ENCODE data around the gene DNAH10. TPM values are rescaled to one million over a fixed set of nuclear protein-coding genes. Genes with fewer than 3 reads are reported as not detected.

DNAH10 gene
- total and polyA plus RNA-seq, 2 of the 4 experiments (the other 2 are of a cell fraction): 0.18 to 0.22 TPM

DNA sequence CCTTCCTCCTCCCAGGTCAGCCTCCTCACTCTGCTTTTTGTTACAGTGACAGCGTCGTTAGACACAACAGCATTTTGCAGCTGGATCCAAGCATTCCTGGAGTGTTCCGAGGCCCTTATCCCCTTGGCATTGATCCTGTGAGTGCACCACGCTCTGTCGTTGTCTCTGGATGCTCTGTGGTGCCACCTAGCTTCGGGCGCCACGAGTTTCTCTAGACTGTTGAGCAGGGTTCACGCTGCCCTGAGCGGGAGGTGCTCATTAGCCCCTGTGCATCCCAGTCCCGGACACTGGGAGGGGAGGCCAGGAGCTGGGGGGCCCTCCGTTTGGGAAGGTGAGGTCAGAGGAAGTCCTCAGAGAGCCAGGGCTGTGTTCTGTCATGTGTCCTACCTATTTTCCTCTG lies 17.3 kb upstream of the DNAH10 start:
- Histone ChIP-seq H3K36me3 (ENCODE audit: control insufficient read depth, insufficient read depth, low read length) (peaks cover 38% of the 10 kb centered on the region), H3K4ac (ENCODE audit: low read depth, low read length) (no peak overlapping the region), H3K27ac (ENCODE audit: insufficient read depth, low read length) (no peak overlapping the region), H2AFZ (replicated peaks; ENCODE audit: low read length, poor library complexity) (no peak overlapping the region), H3K79me1 (ENCODE audit: low read depth in 1 of 2, low read length in 2 of 2) (peaks cover 0 to 3% of the 10 kb centered on the region in 2 experiments; a peak in 3 of 4 replicates), H2BK120ac (ENCODE audit: low read depth, low read length) (no peak overlapping the region), H3K23ac (ENCODE audit: low read depth, low read length) (no peak overlapping the region), H3K9me1 (ENCODE audit: insufficient read depth, low read length) (peaks cover 3% of the 10 kb centered on the region; the same call in 1 of the 2 replicates), H3K9me3 (ENCODE audit: control insufficient read depth, insufficient read depth, low read length) (no peaks in the 10 kb centered on the region), H3K56ac (ENCODE audit: extremely low read depth, insufficient read depth, low read length) (no peak overlapping the region), H4K5ac (ENCODE audit: low read depth, low read length) (no peak overlapping the region), H2BK15ac (ENCODE audit: low read depth, low read length) (no peak overlapping the region), H3K14ac (replicated peaks; ENCODE audit: low read depth, low read length) (no peak overlapping the region), H2BK20ac (ENCODE audit: low read depth, low read length) (no peak overlapping the region), H2BK5ac (ENCODE audit: low read depth, low read length, poor library complexity, severe bottlenecking) (no peak overlapping the region), H3K4me2 (ENCODE audit: low read depth, low read length) (no peak overlapping the region), H3K9ac (ENCODE audit: low read depth, low read length) (no peak overlapping the region), H4K91ac (ENCODE audit: insufficient read depth, low read depth, low read length) (no peak overlapping the region), H3K4me1 (ENCODE audit: control insufficient read depth, insufficient read depth, low read length) (0 out of 2 replicates have a peak, but pooled peaks cover 1% of the 10 kb centered on the region), H3K27me3 (ENCODE audit: control insufficient read depth, insufficient read depth, low read length) (no peaks in the 10 kb centered on the region), H4K8ac (ENCODE audit: low read depth in 2 of 2, low read length in 2 of 2) (no peak overlapping the region), H4K20me1 (ENCODE audit: insufficient read depth, low read length) (no peaks in the 10 kb centered on the region; the same call in 1 of the 2 replicates), H2AK9ac (replicated peaks; ENCODE audit: low read depth, low read length, poor library complexity) (no peak overlapping the region), H3K4me3 (ENCODE audit: insufficient read depth, low read depth, low read length) (no peak overlapping the region), H3K18ac (ENCODE audit: low read depth, low read length) (no peak overlapping the region), H2AK5ac (ENCODE audit: low read depth, low read length) (no peak overlapping the region)
- TF ChIP-seq POLR2A (IDR thresholded peaks at IDR 0.05; ENCODE audit: low read depth, low read length): no peak
- TF ChIP-seq RFX5 (IDR thresholded peaks at IDR 0.05; ENCODE audit: low read depth, low read length): no peak
- no peak for TF ChIP-seq MAFK (IDR thresholded peaks at IDR 0.05; ENCODE audit: low read depth, low read length)
- TF ChIP-seq CEBPB (IDR thresholded peaks at IDR 0.05; ENCODE audit: low read depth, low read length): no peak
- TF ChIP-seq, protein P1, sequence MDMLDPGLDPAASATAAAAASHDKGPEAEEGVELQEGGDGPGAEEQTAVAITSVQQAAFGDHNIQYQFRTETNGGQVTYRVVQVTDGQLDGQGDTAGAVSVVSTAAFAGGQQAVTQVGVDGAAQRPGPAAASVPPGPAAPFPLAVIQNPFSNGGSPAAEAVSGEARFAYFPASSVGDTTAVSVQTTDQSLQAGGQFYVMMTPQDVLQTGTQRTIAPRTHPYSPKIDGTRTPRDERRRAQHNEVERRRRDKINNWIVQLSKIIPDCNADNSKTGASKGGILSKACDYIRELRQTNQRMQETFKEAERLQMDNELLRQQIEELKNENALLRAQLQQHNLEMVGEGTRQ (IDR thresholded peaks at IDR 0.05; ENCODE audit: low read depth, low read length): no peak
- TF ChIP-seq BHLHE40 (IDR thresholded peaks at IDR 0.05; ENCODE audit: low read depth, low read length): no peak
- TF ChIP-seq, protein P2, sequence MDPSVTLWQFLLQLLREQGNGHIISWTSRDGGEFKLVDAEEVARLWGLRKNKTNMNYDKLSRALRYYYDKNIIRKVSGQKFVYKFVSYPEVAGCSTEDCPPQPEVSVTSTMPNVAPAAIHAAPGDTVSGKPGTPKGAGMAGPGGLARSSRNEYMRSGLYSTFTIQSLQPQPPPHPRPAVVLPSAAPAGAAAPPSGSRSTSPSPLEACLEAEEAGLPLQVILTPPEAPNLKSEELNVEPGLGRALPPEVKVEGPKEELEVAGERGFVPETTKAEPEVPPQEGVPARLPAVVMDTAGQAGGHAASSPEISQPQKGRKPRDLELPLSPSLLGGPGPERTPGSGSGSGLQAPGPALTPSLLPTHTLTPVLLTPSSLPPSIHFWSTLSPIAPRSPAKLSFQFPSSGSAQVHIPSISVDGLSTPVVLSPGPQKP (IDR thresholded peaks at IDR 0.05; ENCODE audit: borderline replicate concordance, low read depth, low read length): no peak
- TF ChIP-seq MXI1 (IDR thresholded peaks at IDR 0.05; ENCODE audit: borderline replicate concordance, low read depth, low read length): no peak
- no peak for TF ChIP-seq CHD1 (IDR thresholded peaks at IDR 0.05; ENCODE audit: low read depth, low read length)
- TF ChIP-seq, protein P3, sequence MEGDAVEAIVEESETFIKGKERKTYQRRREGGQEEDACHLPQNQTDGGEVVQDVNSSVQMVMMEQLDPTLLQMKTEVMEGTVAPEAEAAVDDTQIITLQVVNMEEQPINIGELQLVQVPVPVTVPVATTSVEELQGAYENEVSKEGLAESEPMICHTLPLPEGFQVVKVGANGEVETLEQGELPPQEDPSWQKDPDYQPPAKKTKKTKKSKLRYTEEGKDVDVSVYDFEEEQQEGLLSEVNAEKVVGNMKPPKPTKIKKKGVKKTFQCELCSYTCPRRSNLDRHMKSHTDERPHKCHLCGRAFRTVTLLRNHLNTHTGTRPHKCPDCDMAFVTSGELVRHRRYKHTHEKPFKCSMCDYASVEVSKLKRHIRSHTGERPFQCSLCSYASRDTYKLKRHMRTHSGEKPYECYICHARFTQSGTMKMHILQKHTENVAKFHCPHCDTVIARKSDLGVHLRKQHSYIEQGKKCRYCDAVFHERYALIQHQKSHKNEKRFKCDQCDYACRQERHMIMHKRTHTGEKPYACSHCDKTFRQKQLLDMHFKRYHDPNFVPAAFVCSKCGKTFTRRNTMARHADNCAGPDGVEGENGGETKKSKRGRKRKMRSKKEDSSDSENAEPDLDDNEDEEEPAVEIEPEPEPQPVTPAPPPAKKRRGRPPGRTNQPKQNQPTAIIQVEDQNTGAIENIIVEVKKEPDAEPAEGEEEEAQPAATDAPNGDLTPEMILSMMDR (conservative IDR thresholded peaks at IDR 0.05; ENCODE audit: low read depth, low read length): no peak
- TF ChIP-seq FOS (IDR thresholded peaks at IDR 0.05; ENCODE audit: low read depth, low read length): no peak
- TF ChIP-seq NFE2L2 (IDR thresholded peaks at IDR 0.05; ENCODE audit: low read depth, low read length): no peak
- ATAC-seq (ENCODE audit: low read depth) (no peak), DNase-seq (no peak)
- intact Hi-C loops (cut with micrococcal nuclease) (no loop called here), dilution Hi-C loops (cut with HindIII; ENCODE audit: low sequenced_read_pairs, unreplicated experiment) (no loop called here), in situ Hi-C loops (cut with MboI; ENCODE audit: low sequenced_read_pairs) (no loop called here)
- BruUV-seq (replicated peaks): no TSS peak
- POLR2A ChIA-PET (ENCODE audit: unreplicated experiment): no interaction called here
- CTCF ChIA-PET: interaction anchor here (0.7 kb wide), 1 partner anchor 427 kb away, joined by 5 read pairs; no protein-coding TSS in a partner anchor
- 91% methylated on average over 5 of the region's 12 CpGs; no CpG with 5 or more reads in 1 of the 2 experiments for WGBS, 2 experiments (ENCODE audit: extremely low coverage in 2 of 2, insufficient read length in 1 of 2)
